T-cell (primary cell): ENCODE results near the gene NRSN2. TPM values are rescaled to one million over a fixed set of nuclear protein-coding genes. Genes with fewer than 3 reads are reported as not detected.
"Not testable (repeated sequence)": the region's sequence is repeated elsewhere in the genome, so short reads cannot be mapped to it uniquely, and the experiment has no call there.

Experiments
- ATAC-seq, 4 experiments: fragments of 200-7000 bp in 3 of 4; fragments of 150-1000 bp in 1 of 4; cut with Tn5 transposase; replicated peaks in 1 of 4; 1 replicate in 3 of 4; 2 replicates in 1 of 4; pipeline ENCODE4 v1.10.0; 2021; ENCODE audit warnings: moderate library complexity in 3 of 4, mild to moderate bottlenecking in 2 of 4, moderate number of reproducible peaks in 1 of 4
- CTCF ChIA-PET, 2 donors: fragments of 300-600 bp; sonication (Branson Sonifier 250); formaldehyde crosslinking; loops; one replicate each; lab custom pipeline; 2022; ENCODE audit warnings: antibody characterized with exemption in 2 of 2; lab: Charles Lee
- POLR2A ChIA-PET, 2 donors: fragments of 300-600 bp; sonication (Branson Sonifier 250); formaldehyde crosslinking; loops; one replicate each; lab custom pipeline; 2022; ENCODE audit warnings: antibody characterized with exemption in 2 of 2; lab: Charles Lee
- DNase-seq, 35 experiments: peaks; one replicate each; pipeline versions ENCODE4 v3.0.0 to v3.0.0-alpha.2; 2013 to 2023
- H3K27ac ChIP-seq: one replicate; pipeline ENCODE4 v1.5.1; 2013; ENCODE audit warnings: low read length
- H3K27me3 ChIP-seq, 2 experiments: replicated peaks in 1 of 2; 1 replicate in 1 of 2; 2 replicates in 1 of 2; pipeline versions ENCODE4 v1.6.1 to v1.7.0; 2013; ENCODE audit warnings: low read length in 1 of 2, mixed read lengths in 1 of 2; ENCODE audit not compliant: control insufficient read depth in 2 of 2, insufficient read depth in 2 of 2; ENCODE audit errors: extremely low read depth in 1 of 2
- H3K36me3 ChIP-seq, 2 donors: 1 replicate in 1 of 2; 2 replicates in 1 of 2; pipeline versions ENCODE4 v1.6.1 to v1.7.0; 2013; ENCODE audit warnings: low read length in 1 of 2; ENCODE audit not compliant: control insufficient read depth in 2 of 2, insufficient read depth in 1 of 2; ENCODE audit errors: extremely low read depth in 1 of 2
- H3K4me1 ChIP-seq, 2 experiments: 1 replicate in 1 of 2; 2 replicates in 1 of 2; pipeline versions ENCODE4 v1.6.1 to v1.7.0; 2013; ENCODE audit warnings: low read length in 2 of 2, mixed read lengths in 1 of 2; ENCODE audit not compliant: insufficient read depth in 2 of 2, control insufficient read depth in 1 of 2; ENCODE audit errors: extremely low read depth in 1 of 2
- H3K4me3 ChIP-seq, 2 donors: 1 replicate in 1 of 2; 2 replicates in 1 of 2; pipeline versions ENCODE4 v1.5.1 to v1.7.0; 2013; ENCODE audit warnings: mild to moderate bottlenecking in 2 of 2, low read length in 1 of 2, moderate library complexity in 1 of 2; ENCODE audit not compliant: control insufficient read depth in 1 of 2; ENCODE audit errors: extremely low read depth in 1 of 2
- H3K9me3 ChIP-seq: 2 replicates; pipeline ENCODE4 v1.7.0; 2013
- H3K27ac Mint-ChIP-seq, 2 donors: one replicate each; pipeline ENCODE4 v1.8.0; 2020 to 2021; ENCODE audit warnings: mild to moderate bottlenecking in 2 of 2, mixed read lengths in 2 of 2
- H3K27me3 Mint-ChIP-seq, 2 donors: one replicate each; pipeline ENCODE4 v1.8.0; 2021 to 2022; ENCODE audit warnings: mixed read lengths in 2 of 2
- H3K36me3 Mint-ChIP-seq: one replicate; pipeline ENCODE4 v1.8.0; 2021; ENCODE audit warnings: mixed read lengths
- H3K4me1 Mint-ChIP-seq, 3 donors: one replicate each; pipeline ENCODE4 v1.8.0; 2020 to 2022; ENCODE audit warnings: mixed read lengths in 3 of 3, mild to moderate bottlenecking in 1 of 3
- H3K4me3 Mint-ChIP-seq, 3 donors: one replicate each; pipeline ENCODE4 v1.8.0; 2020 to 2022; ENCODE audit warnings: mild to moderate bottlenecking in 3 of 3, mixed read lengths in 3 of 3, moderate library complexity in 3 of 3
- H3K9me3 Mint-ChIP-seq, 3 donors: one replicate each; pipeline ENCODE4 v1.8.0; 2020 to 2022; ENCODE audit warnings: mixed read lengths in 3 of 3
- WGBS: methylation state at CpG from one replicate; pipeline ENCODE4 v1.1.5; 2013; ENCODE audit warnings: missing lambda C conversion rate; ENCODE audit not compliant: insufficient coverage; 5-methylcytosine and 5-hydroxymethylcytosine counted together
- total RNA-seq, 35 experiments: library from RNA in 6 of 35; stranded (reverse) in 6 of 35; fragments of 120-200 nt in 1 of 35; gene quantifications; one replicate each; pipeline versions ENCODE4 v1.2.1 to v1.2.4 and lab custom pipeline; 2013 to 2026

The NRSN2 gene
- total RNA-seq, 5 donors from 2014 or later (not counting 1 experiment from before 2014, with no cell fraction given) = 0.70 to 1.8 (median 1.3) TPM

- no CpG with 5 or more reads among the region's 2 CpGs for WGBS
- H3K9me3 Mint-ChIP-seq, H3K4me3 ChIP-seq, H3K27me3 ChIP-seq, ATAC-seq, H3K4me1 Mint-ChIP-seq, H3K4me1 ChIP-seq, H3K27ac Mint-ChIP-seq, H3K4me3 Mint-ChIP-seq, H3K9me3 ChIP-seq, POLR2A ChIA-PET, DNase-seq, H3K27me3 Mint-ChIP-seq, H3K27ac ChIP-seq: not testable (repeated sequence)
- peaks cover 27 to 71% of the 10 kb centered on the region in 2 donors for H3K36me3 ChIP-seq
- CTCF ChIA-PET = interaction anchor here in 1 of 2 donors (0.7 kb wide), 1 partner anchor 31 kb away, joined by 3 read pairs; no protein-coding TSS in a partner anchor
- H3K36me3 Mint-ChIP-seq = peaks cover 56% of the 10 kb centered on the region
These were observed 46.4 kb downstream of the NRSN2 start for GRCh38 chr20:393296-393695.

- Mint-ChIP-seq H3K27ac (no peak overlapping the region), H3K4me3 (no peak overlapping the region), H3K27me3 (no peaks in the 10 kb centered on the region), H3K4me1 (peaks cover 3 to 4% (median 4%) of the 10 kb centered on the region in 3 donors), H3K36me3 (peaks cover 42% of the 10 kb centered on the region), H3K9me3 (no peaks in the 10 kb centered on the region)
- peaks cover 4 to 48% of the 10 kb centered on the region in 2 donors for H3K36me3 ChIP-seq
- ChIA-PET POLR2A (no interaction called here), CTCF (no interaction called here)
- H3K4me1 ChIP-seq = no peaks in the 10 kb centered on the region
- H3K9me3 ChIP-seq = no peaks in the 10 kb centered on the region
- H3K27ac ChIP-seq = no peak overlapping the region
- WGBS = 96% methylated on average over 21 of the region's 24 CpGs
- H3K27me3 ChIP-seq = no peaks in the 10 kb centered on the region
- no peak for DNase-seq
- no peak for ATAC-seq
- no peak overlapping the region for H3K4me3 ChIP-seq
These were observed 49.3 kb downstream of the NRSN2 start for GRCh38 chr20:396252-396618.

- no peak for DNase-seq
- Histone ChIP-seq H3K9me3 (no peaks in the 10 kb centered on the region), H3K4me1 (peaks cover 0 to 1% of the 10 kb centered on the region in 2 experiments), H3K27ac (no peak overlapping the region), H3K36me3 (peaks cover 3 to 44% of the 10 kb centered on the region in 2 donors), H3K27me3 (no peaks in the 10 kb centered on the region), H3K4me3 (no peak overlapping the region)
- Mint-ChIP-seq H3K27ac (no peak overlapping the region), H3K9me3 (no peaks in the 10 kb centered on the region), H3K36me3 (peaks cover 39% of the 10 kb centered on the region), H3K4me1 (peaks cover 6 to 7% (median 6%) of the 10 kb centered on the region in 3 donors), H3K4me3 (no peak overlapping the region), H3K27me3 (no peaks in the 10 kb centered on the region)
- no peak for ATAC-seq
- POLR2A ChIA-PET = no interaction called here
- 100% methylated on average over 3 of the region's 4 CpGs for WGBS
- CTCF ChIA-PET = no interaction called here
These were observed 49.9 kb downstream of the NRSN2 start for GRCh38 chr20:396619-397431.

GRCh38 chr20:397432-398237 lies 50.7 kb downstream of the NRSN2 start:
- WGBS = 96% methylated on average over 3 of the region's 6 CpGs
- peaks cover 3 to 38% of the 10 kb centered on the region in 2 donors for H3K36me3 ChIP-seq
- H3K9me3 Mint-ChIP-seq = no peaks in the 10 kb centered on the region
- no peak overlapping the region for H3K27ac ChIP-seq
- peaks cover 9 to 13% (median 12%) of the 10 kb centered on the region in 3 donors for H3K4me1 Mint-ChIP-seq
- no peak overlapping the region for H3K4me3 ChIP-seq
- H3K27me3 Mint-ChIP-seq = no peaks in the 10 kb centered on the region
- ChIA-PET CTCF (no interaction called here), POLR2A (interaction anchor here in 1 of 2 donors (0.6 kb wide), 1 partner anchor 16 kb away, joined by 9 read pairs; no protein-coding TSS in a partner anchor)
- H3K27me3 ChIP-seq = no peaks in the 10 kb centered on the region
- H3K4me1 ChIP-seq = peaks cover 2 to 9% of the 10 kb centered on the region in 2 experiments
- H3K27ac Mint-ChIP-seq = no peak overlapping the region
- ATAC-seq (no peak), DNase-seq (no peak)
- peaks cover 35% of the 10 kb centered on the region for H3K36me3 Mint-ChIP-seq
- H3K4me3 Mint-ChIP-seq = no peak overlapping the region
- H3K9me3 ChIP-seq = no peaks in the 10 kb centered on the region

GRCh38 chr20:399182-399707 lies 52.3 kb downstream of the NRSN2 start:
- no peaks in the 10 kb centered on the region for H3K9me3 ChIP-seq
- H3K4me3 ChIP-seq = no peak overlapping the region
- H3K27me3 Mint-ChIP-seq = no peaks in the 10 kb centered on the region
- POLR2A ChIA-PET = no interaction called here
- no peak overlapping the region for H3K4me3 Mint-ChIP-seq
- H3K4me1 Mint-ChIP-seq = peaks cover 11 to 19% (median 18%) of the 10 kb centered on the region in 3 donors
- no peaks in the 10 kb centered on the region for H3K9me3 Mint-ChIP-seq
- H3K27ac ChIP-seq = no peak overlapping the region
- CTCF ChIA-PET = no interaction called here
- no peak overlapping the region for H3K27ac Mint-ChIP-seq
- WGBS = 96% methylated on average over 7 of the region's 9 CpGs
- DNase-seq = no peak
- H3K36me3 ChIP-seq = peaks cover 3 to 31% of the 10 kb centered on the region in 2 donors
- no peak for ATAC-seq
- peaks cover 24% of the 10 kb centered on the region for H3K36me3 Mint-ChIP-seq
- H3K4me1 ChIP-seq = peaks cover 2 to 13% of the 10 kb centered on the region in 2 experiments
- H3K27me3 ChIP-seq = no peaks in the 10 kb centered on the region

- peaks cover 11 to 19% (median 18%) of the 10 kb centered on the region in 3 donors for H3K4me1 Mint-ChIP-seq
- peaks cover 2 to 13% of the 10 kb centered on the region in 2 experiments for H3K4me1 ChIP-seq
- WGBS = no CpG with 5 or more reads among the region's 2 CpGs
- peaks cover 3 to 26% of the 10 kb centered on the region in 2 donors for H3K36me3 ChIP-seq
- no peak for DNase-seq
- H3K27ac ChIP-seq = no peak overlapping the region
- no peak overlapping the region for H3K4me3 ChIP-seq
- H3K27me3 Mint-ChIP-seq = no peaks in the 10 kb centered on the region
- no peak for ATAC-seq
- no peaks in the 10 kb centered on the region for H3K9me3 ChIP-seq
- no peaks in the 10 kb centered on the region for H3K9me3 Mint-ChIP-seq
- H3K4me3 Mint-ChIP-seq = no peak overlapping the region
- H3K36me3 Mint-ChIP-seq = peaks cover 19% of the 10 kb centered on the region
- ChIA-PET CTCF (interaction anchor here in 1 of 2 donors (0.6 kb wide), 1 partner anchor 428 kb away, joined by 4 read pairs; no protein-coding TSS in a partner anchor), POLR2A (interaction anchor here in 1 of 2 donors (0.6 kb wide), 1 partner anchor 135 kb away, joined by 15 read pairs; no protein-coding TSS in a partner anchor)
- H3K27ac Mint-ChIP-seq = no peak overlapping the region
- no peaks in the 10 kb centered on the region for H3K27me3 ChIP-seq
These were observed 53.2 kb downstream of the NRSN2 start for GRCh38 chr20:400128-400453.
